Measurements from ENCODE around the gene POU6F2. TPM values are rescaled to one million over a fixed set of nuclear protein-coding genes. Genes with fewer than 3 reads are reported as not detected.

The POU6F2 gene
- total and polyA plus RNA-seq, 2 donors (not counting 1 experiment from before 2014, with no cell fraction given): under 0.01 TPM; not detected in 1

GRCh38 chr7:39353615-39354376 is 376.1 kb downstream of the POU6F2 start:
- H3K4me1 ChIP-seq (ENCODE audit: control insufficient read depth, extremely low read depth, insufficient read depth, low read length): no peaks in the 10 kb centered on the region
- H3K36me3 ChIP-seq (ENCODE audit: control insufficient read depth, insufficient read depth, low read length): no peaks in the 10 kb centered on the region
- H2AFZ ChIP-seq (ENCODE audit: low read length): no peak overlapping the region
- H3K79me2 ChIP-seq (ENCODE audit: control insufficient read depth, insufficient read depth, low read length): no peaks in the 10 kb centered on the region
- H4K20me1 ChIP-seq (ENCODE audit: control insufficient read depth, extremely low read depth, insufficient read depth, low read length): no peaks in the 10 kb centered on the region
- peak; percentile 60 to 88 for DNase-seq (ENCODE audit: low read depth in 2 of 2)
- H3K4me3 ChIP-seq (replicated peaks in 1 of 4; ENCODE audit: control extremely low read depth in 1 of 4, insufficient read depth in 1 of 4, low read depth in 3 of 4, low read length in 4 of 4): no peak overlapping the region
- TF ChIP-seq, protein P1, sequence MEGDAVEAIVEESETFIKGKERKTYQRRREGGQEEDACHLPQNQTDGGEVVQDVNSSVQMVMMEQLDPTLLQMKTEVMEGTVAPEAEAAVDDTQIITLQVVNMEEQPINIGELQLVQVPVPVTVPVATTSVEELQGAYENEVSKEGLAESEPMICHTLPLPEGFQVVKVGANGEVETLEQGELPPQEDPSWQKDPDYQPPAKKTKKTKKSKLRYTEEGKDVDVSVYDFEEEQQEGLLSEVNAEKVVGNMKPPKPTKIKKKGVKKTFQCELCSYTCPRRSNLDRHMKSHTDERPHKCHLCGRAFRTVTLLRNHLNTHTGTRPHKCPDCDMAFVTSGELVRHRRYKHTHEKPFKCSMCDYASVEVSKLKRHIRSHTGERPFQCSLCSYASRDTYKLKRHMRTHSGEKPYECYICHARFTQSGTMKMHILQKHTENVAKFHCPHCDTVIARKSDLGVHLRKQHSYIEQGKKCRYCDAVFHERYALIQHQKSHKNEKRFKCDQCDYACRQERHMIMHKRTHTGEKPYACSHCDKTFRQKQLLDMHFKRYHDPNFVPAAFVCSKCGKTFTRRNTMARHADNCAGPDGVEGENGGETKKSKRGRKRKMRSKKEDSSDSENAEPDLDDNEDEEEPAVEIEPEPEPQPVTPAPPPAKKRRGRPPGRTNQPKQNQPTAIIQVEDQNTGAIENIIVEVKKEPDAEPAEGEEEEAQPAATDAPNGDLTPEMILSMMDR (conservative IDR thresholded peaks at IDR 0.05 in 1 of 2, IDR thresholded peaks at IDR 0.05 in 1 of 2; ENCODE audit: low read depth in 1 of 2, low read length in 2 of 2): no peak
- no peak for TF ChIP-seq EZH2 (IDR thresholded peaks at IDR 0.05; ENCODE audit: low read length, missing control alignments)
- no peak overlapping the region for H3K9ac ChIP-seq (ENCODE audit: insufficient read depth, low read length)
- no peak overlapping the region for H3K27ac ChIP-seq (ENCODE audit: insufficient read depth, low read length)
- no peaks in the 10 kb centered on the region for H3K27me3 ChIP-seq (ENCODE audit: control insufficient read depth, insufficient read depth, low read length)
- no peaks in the 10 kb centered on the region for H3K9me3 ChIP-seq (ENCODE audit: control insufficient read depth, insufficient read depth, low read depth, low read length)
- H3K4me2 ChIP-seq (ENCODE audit: extremely low read depth, insufficient read depth, low read length): no peak overlapping the region

- no peak for DNase-seq (ENCODE audit: low read depth in 2 of 2)
- H3K27ac ChIP-seq (ENCODE audit: insufficient read depth, low read length): no peak overlapping the region
- H3K79me2 ChIP-seq (ENCODE audit: control insufficient read depth, insufficient read depth, low read length): no peaks in the 10 kb centered on the region
- no peaks in the 10 kb centered on the region for H3K4me1 ChIP-seq (ENCODE audit: control insufficient read depth, extremely low read depth, insufficient read depth, low read length)
- no peaks in the 10 kb centered on the region for H3K36me3 ChIP-seq (ENCODE audit: control insufficient read depth, insufficient read depth, low read length)
- TF ChIP-seq, protein P1 (conservative IDR thresholded peaks at IDR 0.05 in 1 of 2, IDR thresholded peaks at IDR 0.05 in 1 of 2; ENCODE audit: low read depth in 1 of 2, low read length in 2 of 2): no peak
- no peak for TF ChIP-seq EZH2 (IDR thresholded peaks at IDR 0.05; ENCODE audit: low read length, missing control alignments)
- H3K9me3 ChIP-seq (ENCODE audit: control insufficient read depth, insufficient read depth, low read depth, low read length): no peaks in the 10 kb centered on the region
- no peak overlapping the region for H3K9ac ChIP-seq (ENCODE audit: insufficient read depth, low read length)
- H4K20me1 ChIP-seq (ENCODE audit: control insufficient read depth, extremely low read depth, insufficient read depth, low read length): no peaks in the 10 kb centered on the region
- H3K4me3 ChIP-seq (replicated peaks in 1 of 4; ENCODE audit: control extremely low read depth in 1 of 4, insufficient read depth in 1 of 4, low read depth in 3 of 4, low read length in 4 of 4): no peak overlapping the region
- H2AFZ ChIP-seq (ENCODE audit: low read length): no peak overlapping the region
- no peak overlapping the region for H3K4me2 ChIP-seq (ENCODE audit: extremely low read depth, insufficient read depth, low read length)
- H3K27me3 ChIP-seq (ENCODE audit: control insufficient read depth, insufficient read depth, low read length): no peaks in the 10 kb centered on the region
These were observed 378.0 kb downstream of the POU6F2 start for GRCh38 chr7:39355664-39356063.

DNA sequence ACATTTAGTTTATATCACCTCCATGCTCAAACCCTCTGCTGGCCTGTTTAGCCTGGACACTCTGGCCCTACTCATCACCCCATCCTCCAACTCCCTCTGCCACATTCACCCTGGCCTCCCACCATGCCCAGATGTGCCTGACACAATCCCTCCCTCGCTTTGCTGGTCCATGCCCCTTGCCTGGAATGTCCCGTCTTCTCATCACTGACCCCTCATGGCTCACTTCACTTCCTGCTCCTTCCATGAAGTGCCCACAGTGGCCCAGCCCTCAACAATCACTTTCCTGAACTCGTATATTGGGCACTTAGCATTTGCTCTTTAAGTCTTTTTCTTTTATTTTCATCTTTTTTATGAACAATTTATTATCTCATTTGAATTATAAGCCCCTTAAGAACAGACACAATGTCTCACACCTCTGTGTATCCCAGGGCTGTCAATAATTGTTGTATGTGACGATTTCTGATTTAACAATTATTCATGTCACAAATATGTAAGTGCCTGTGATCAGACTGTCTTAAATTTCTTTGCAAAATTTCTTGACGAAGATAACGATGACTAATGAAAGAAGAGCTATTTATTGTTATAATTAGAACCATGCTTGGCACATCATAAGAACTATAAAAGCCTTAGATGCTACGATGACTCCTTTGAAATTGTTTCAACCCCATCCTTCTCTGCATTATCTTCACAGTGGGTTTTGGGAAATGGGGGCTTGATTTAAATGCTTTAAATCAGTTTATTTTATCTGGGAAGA is 378.6 kb downstream of the POU6F2 start:
- H2AFZ ChIP-seq (ENCODE audit: low read length): no peak overlapping the region
- H4K20me1 ChIP-seq (ENCODE audit: control insufficient read depth, extremely low read depth, insufficient read depth, low read length): no peaks in the 10 kb centered on the region
- DNase-seq (ENCODE audit: low read depth in 2 of 2): no peak
- no peak for TF ChIP-seq EZH2 (IDR thresholded peaks at IDR 0.05; ENCODE audit: low read length, missing control alignments)
- TF ChIP-seq, protein P1 (conservative IDR thresholded peaks at IDR 0.05 in 1 of 2, IDR thresholded peaks at IDR 0.05 in 1 of 2; ENCODE audit: low read depth in 1 of 2, low read length in 2 of 2): no peak
- H3K27me3 ChIP-seq (ENCODE audit: control insufficient read depth, insufficient read depth, low read length): no peaks in the 10 kb centered on the region
- H3K4me2 ChIP-seq (ENCODE audit: extremely low read depth, insufficient read depth, low read length): no peak overlapping the region
- no peak overlapping the region for H3K27ac ChIP-seq (ENCODE audit: insufficient read depth, low read length)
- H3K9ac ChIP-seq (ENCODE audit: insufficient read depth, low read length): no peak overlapping the region
- no peaks in the 10 kb centered on the region for H3K36me3 ChIP-seq (ENCODE audit: control insufficient read depth, insufficient read depth, low read length)
- no peaks in the 10 kb centered on the region for H3K79me2 ChIP-seq (ENCODE audit: control insufficient read depth, insufficient read depth, low read length)
- no peaks in the 10 kb centered on the region for H3K4me1 ChIP-seq (ENCODE audit: control insufficient read depth, extremely low read depth, insufficient read depth, low read length)
- H3K9me3 ChIP-seq (ENCODE audit: control insufficient read depth, insufficient read depth, low read depth, low read length): no peaks in the 10 kb centered on the region
- H3K4me3 ChIP-seq (replicated peaks in 1 of 4; ENCODE audit: control extremely low read depth in 1 of 4, insufficient read depth in 1 of 4, low read depth in 3 of 4, low read length in 4 of 4): no peak overlapping the region

All from fibroblast of lung (primary cell).